GM19240 (cell line): ENCODE measurements around the gene GALNT18.

Experiments used
- DNase-seq: peaks from one replicate; pipeline ENCODE4 v3.0.0; 2011; ENCODE audit warnings: low spot score; ENCODE audit not compliant: insufficient read length

The GALNT18 gene

DNA sequence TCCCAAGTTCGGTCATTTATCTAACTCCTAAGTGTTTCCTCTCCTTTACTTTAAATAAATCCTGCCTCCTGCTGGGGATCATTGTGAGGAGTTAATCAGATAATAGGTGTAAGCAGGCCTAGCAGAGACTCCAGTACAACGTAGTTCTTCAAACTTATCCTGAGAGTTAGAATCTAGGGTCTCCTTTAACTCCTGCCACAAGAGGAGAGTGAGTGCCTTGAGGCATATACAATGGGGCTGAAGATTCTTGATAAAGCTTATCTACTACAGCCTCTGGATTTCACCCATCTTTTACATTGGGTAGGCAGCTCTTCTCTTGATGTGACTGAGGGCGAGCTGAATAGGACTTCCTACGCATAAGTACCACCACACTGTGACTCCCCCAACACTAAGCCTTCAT lies 3.1 kb upstream of the GALNT18 start:
- DNase-seq = no peak

- DNase-seq = no peak
Observed at GRCh38 chr11:11624204-11624603, 2.4 kb upstream of the GALNT18 start.

DNA sequence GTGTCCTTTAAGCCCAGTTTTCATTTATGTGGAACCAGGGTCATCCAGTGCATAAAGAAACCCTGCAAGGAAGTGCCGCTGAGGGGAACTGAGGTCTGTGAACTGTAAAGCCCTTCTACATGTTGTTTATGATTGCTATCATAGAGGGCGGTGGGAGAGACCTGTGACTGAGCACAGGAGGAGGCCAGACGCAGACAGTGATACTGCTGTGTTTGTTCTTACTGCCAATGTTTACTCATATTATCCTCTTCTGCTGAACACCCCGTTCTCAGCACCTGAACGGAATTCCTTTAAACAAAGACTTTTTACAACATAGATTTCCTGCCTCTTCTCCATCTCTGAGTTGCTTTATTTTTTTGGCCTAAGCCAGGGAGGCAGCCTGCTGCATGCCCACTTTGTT lies 967 bp upstream of the GALNT18 start:
- no peak for DNase-seq

- no peak for DNase-seq
Observed at GRCh38 chr11:11622340-11622706, 518 bp upstream of the GALNT18 start.

GRCh38 chr11:11620921-11621572 lies 758 bp downstream of the GALNT18 start:
- no peak for DNase-seq

DNA sequence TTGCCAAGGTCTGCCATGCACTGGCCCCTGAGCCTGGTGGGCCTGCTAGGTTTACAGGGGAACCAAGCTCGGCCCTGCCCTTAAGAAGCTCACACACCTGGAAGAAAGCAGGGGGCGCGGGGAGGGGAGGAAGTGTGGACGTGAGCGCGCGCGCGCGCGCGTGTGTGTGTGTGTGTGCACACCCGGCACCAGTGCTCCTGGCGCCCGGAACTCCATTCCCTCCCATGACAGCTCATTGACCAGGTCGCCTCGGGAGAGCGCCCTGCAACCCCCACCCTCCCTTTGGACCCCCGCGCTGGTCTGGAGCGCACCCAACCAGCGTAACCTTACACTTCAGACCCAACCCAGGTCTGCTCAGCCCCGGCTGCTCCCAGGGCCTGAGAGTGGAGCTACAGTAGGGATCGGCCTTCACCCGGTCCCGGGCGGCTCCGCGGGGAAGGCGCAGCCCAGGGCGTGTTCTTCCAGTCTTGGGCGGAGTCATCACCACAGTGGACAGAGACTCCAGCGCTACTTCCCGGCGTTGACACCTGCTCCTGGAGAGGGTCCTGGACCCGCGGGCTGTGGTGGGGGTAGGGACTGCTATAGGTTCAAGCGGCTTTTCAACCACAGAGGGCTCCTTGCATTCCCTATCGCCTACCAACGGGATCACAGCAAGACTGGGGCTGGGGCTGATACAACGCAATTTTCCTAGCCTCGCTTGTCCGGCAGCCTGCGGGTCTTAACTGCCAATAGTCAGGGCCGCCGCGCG lies 1.5 kb downstream of the GALNT18 start:
- DNase-seq = no peak

- no peak for DNase-seq
Observed at GRCh38 chr11:11618973-11619435, 2.8 kb downstream of the GALNT18 start.

DNA sequence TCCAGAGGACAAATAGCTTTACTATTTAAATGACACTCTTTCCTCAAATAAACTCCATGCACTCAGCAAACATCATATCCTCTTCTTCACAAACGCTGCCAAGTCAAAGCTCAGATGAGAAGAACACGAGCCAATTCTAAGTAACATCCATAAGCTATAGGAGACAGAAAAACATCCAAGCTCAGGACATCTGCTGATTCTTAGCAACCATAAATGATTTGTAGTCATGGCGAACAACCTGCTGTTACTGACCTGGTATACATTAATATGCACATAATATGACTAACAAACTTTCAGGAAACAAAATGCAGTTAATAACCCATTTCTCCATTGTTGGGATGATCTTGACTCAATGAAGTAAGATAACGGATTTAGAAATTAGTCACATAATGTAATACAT lies 6.7 kb downstream of the GALNT18 start:
- DNase-seq = no peak

GRCh38 chr11:11612439-11612838 lies 9.4 kb downstream of the GALNT18 start:
- no peak for DNase-seq

GRCh38 chr11:11611381-11611780 lies 10.4 kb downstream of the GALNT18 start:
- no peak for DNase-seq

DNA sequence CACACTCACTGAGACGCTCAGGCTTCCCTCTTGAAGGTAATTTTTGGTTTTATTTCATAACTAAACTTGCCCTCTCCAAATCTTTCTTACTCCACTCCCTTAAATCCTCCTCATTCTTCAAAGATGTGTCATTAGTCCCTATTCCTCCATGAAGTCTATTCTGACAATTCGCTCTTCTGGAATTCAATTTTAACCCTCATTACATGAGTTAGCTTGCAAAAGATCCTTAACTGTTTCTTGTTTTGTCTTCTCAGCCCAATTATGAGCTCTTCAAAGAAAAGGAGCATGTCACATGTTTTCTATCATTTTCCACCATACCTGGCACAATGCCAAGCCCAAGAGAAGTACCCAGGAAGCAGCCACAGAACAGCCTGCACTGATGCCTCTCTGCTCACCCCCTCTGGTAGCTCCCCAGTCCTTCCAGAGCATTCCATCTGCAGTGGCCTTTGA lies 13.0 kb downstream of the GALNT18 start:
- no peak for DNase-seq

DNA sequence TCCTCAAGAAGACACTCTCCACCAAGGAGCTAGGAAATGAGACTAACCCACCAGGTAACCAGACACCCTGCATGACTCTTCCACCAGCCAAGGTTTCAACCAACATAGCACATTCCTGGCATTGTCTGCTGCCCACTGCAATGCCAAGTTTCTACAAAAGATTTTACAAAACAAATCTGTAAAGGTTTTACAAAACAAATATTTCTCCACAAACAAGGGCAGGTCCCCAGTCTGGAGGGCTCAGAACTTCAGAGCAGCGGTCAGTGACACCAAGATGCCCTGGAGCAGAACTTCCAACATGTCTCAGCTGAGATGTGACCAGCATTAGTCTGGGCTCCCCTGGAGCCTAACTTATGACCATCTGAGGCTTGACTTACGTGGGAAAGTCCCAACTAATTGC lies 14.0 kb downstream of the GALNT18 start:
- DNase-seq = no peak

DNA sequence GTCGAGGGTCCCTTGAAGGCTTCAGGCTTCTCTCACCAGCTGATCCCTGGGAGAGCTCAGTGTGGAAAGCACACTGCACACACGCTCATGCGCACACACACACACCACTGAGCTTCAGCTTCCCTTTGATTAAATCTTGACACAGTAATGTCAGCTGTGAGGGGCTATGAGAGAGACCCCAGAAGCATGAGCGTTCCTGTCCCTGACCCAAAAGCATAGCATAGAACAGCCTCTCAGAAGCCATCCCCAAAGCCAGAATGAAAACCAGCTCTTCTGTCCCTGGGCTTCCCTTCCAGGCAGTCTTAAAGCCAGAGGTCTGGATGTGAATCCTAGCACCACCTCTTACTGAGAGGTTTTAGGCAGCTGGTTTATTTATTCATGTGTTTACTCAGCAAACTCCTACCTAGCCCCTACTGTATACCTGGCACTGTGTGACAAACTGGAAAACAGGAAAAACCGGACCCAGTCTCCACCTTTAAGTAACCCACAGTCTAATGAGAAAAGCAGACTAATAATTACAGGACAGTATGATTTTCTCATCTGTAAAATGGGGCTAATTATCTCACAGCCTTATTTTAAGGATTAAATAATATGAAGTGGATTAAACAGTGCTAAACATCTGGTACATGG lies 15.9 kb downstream of the GALNT18 start:
- DNase-seq = no peak

DNA sequence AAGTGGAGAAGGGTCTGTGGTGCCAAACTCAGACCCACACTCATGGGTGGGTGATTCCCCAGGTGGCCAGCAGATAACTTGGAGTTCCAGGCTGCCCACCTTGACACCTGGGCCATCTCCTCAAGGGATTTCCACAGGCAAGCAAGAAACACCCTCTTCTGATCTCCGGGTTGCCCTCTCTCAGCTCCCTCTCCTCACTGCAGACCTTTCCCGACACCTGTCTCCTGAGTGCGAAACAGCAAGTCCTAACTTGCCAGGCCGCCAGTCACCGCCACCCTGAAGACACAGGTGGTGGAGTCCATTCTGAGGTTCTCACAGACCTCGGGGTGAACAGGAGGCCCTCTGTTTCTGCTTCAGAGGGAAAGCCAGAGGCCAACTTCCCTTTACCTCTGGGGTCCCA lies 16.6 kb downstream of the GALNT18 start:
- no peak for DNase-seq

DNA sequence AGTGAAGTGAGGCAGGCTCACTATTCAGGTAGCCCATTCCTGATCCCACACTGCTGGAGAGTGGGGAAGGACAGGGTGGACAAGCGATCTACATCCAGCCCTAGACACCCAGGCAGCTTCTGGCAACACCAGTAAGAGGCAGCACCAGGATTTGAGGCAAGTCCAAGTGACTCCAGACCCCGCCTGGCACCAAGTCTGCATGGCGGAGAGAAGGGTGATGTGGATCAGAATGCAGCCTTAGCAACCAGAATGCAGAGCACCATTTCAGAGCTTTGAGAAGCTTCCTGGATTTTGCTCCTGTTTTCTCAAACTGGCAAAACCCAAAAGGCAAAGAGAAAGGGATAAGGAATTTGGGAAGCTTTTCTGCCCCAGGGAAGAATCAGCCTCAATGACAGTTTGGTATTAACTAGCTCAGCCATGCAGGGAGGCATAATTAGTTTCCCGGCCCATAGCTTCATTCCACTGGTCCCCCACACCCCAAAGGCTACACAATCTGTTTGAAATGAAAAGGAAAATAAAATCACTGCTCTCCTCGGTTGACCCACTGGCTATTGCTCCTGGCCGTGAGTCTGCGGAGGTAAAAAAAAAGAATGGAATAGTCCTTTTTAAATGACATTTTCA lies 17.3 kb downstream of the GALNT18 start:
- DNase-seq = no peak

DNA sequence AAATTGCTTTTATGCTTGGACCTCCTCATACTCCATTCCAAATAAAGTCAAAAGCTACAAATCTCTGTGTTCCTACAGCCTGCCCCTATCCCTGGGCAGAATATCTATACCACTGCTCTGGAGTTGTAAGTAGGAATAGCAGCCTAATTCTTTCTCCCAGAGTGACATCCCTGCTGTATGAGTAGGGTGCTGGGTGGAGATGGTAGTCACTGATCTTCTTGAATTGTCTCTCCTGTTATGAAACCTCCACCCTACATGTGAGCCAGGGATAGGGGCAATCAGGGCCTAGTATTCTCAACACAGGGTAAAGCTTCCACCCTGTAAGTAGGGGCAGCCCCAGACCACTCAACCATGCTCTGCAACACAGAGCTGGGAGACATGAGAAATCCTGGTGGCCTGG lies 19.8 kb downstream of the GALNT18 start:
- no peak for DNase-seq

GRCh38 chr11:11600288-11600687 lies 21.5 kb downstream of the GALNT18 start:
- no peak for DNase-seq

- DNase-seq = no peak
Observed at GRCh38 chr11:11598243-11598642, 23.6 kb downstream of the GALNT18 start.

DNA sequence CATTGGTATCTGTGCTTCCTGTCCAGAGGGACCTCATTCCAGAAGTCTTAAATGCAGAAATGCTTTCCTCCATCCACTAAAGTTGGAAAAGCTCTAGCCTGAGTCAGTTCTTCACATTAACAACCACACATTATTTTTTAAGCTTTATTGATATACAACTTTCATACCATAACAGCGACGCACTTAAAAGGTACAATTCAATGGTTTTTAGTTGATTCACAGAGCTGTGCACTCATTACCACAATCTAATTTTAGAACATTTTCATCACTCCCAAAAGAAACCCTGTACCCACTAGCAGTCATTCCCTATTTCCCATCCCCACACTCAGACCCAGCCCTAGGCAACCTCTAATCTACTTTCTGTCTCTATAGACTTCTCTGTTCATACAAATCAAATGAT lies 27.6 kb downstream of the GALNT18 start:
- DNase-seq = no peak

- DNase-seq = no peak
Observed at GRCh38 chr11:11592146-11592684, 29.6 kb downstream of the GALNT18 start.

- DNase-seq = no peak
Observed at GRCh38 chr11:11589437-11589836, 32.4 kb downstream of the GALNT18 start.

- no peak for DNase-seq
Observed at GRCh38 chr11:11588891-11589290, 32.9 kb downstream of the GALNT18 start.
